Nephron (organoid): ENCODE measurements around the gene EFNA5.

Source experiments
- H3K27ac Mint-ChIP-seq, 3 experiments: 2 replicates each; pipeline ENCODE4 v1.8.0; 2020; ENCODE audit warnings: mixed read lengths in 3 of 3, mild to moderate bottlenecking in 2 of 3, moderate library complexity in 1 of 3
- H3K27me3 Mint-ChIP-seq: 2 replicates; pipeline ENCODE4 v1.8.0; 2021; ENCODE audit warnings: low read depth, mild to moderate bottlenecking, moderate library complexity, mixed read lengths
- H3K36me3 Mint-ChIP-seq: 2 replicates; pipeline ENCODE4 v1.8.0; 2020; ENCODE audit warnings: low read depth, mixed read lengths
- H3K4me1 Mint-ChIP-seq: 2 replicates; pipeline ENCODE4 v1.8.0; 2020; ENCODE audit warnings: mixed read lengths
- H3K4me3 Mint-ChIP-seq, 3 experiments: 2 replicates each; pipeline ENCODE4 v1.8.0; 2020; ENCODE audit warnings: mild to moderate bottlenecking in 3 of 3, mixed read lengths in 3 of 3, moderate library complexity in 2 of 3
- H3K9me3 Mint-ChIP-seq: 2 replicates; pipeline ENCODE4 v1.8.0; 2020; ENCODE audit warnings: mixed read lengths
- CTCF ChIP-seq, 3 experiments: fragments of 200-600 bp; sonication (generic); IDR thresholded peaks; one replicate each; pipeline ENCODE4 v1.5.0; 2021; ENCODE audit warnings: antibody characterized with exemption in 3 of 3; ENCODE audit not compliant: unreplicated experiment in 3 of 3

Gene EFNA5

GRCh38 chr5:107383414-107383813 lies 287.3 kb downstream of the EFNA5 start:
- H3K27ac Mint-ChIP-seq = no peak overlapping the region
- H3K9me3 Mint-ChIP-seq = no peaks in the 10 kb centered on the region
- H3K4me1 Mint-ChIP-seq = peaks cover 16% of the 10 kb centered on the region
- peaks cover 5% of the 10 kb centered on the region for H3K27me3 Mint-ChIP-seq
- peaks cover 44% of the 10 kb centered on the region for H3K36me3 Mint-ChIP-seq
- TF ChIP-seq CTCF (IDR thresholded peaks at IDR 0.05; ENCODE audit: unreplicated experiment in 3 of 3) = no peak
- H3K4me3 Mint-ChIP-seq = no peak overlapping the region

GRCh38 chr5:107381189-107381856 lies 289.4 kb downstream of the EFNA5 start:
- peaks cover 9% of the 10 kb centered on the region for H3K27me3 Mint-ChIP-seq
- peaks cover 57% of the 10 kb centered on the region for H3K36me3 Mint-ChIP-seq
- no peaks in the 10 kb centered on the region for H3K4me1 Mint-ChIP-seq
- no peak for TF ChIP-seq CTCF (IDR thresholded peaks at IDR 0.05; ENCODE audit: unreplicated experiment in 3 of 3)
- H3K4me3 Mint-ChIP-seq = no peak overlapping the region
- H3K27ac Mint-ChIP-seq = no peak overlapping the region
- H3K9me3 Mint-ChIP-seq = no peaks in the 10 kb centered on the region

- H3K4me1 Mint-ChIP-seq = no peaks in the 10 kb centered on the region
- no peak for TF ChIP-seq CTCF (IDR thresholded peaks at IDR 0.05; ENCODE audit: unreplicated experiment in 3 of 3)
- H3K27me3 Mint-ChIP-seq = peaks cover 7% of the 10 kb centered on the region
- no peak overlapping the region for H3K4me3 Mint-ChIP-seq
- H3K36me3 Mint-ChIP-seq = peaks cover 50% of the 10 kb centered on the region
- no peaks in the 10 kb centered on the region for H3K9me3 Mint-ChIP-seq
- no peak overlapping the region for H3K27ac Mint-ChIP-seq
Measured at GRCh38 chr5:107380654-107381053, 290.1 kb downstream of the EFNA5 start.

- peaks cover 30% of the 10 kb centered on the region for H3K36me3 Mint-ChIP-seq
- no peak overlapping the region for H3K27ac Mint-ChIP-seq
- no peak for TF ChIP-seq CTCF (IDR thresholded peaks at IDR 0.05; ENCODE audit: unreplicated experiment in 3 of 3)
Measured at GRCh38 chr5:107378218-107378899, 292.4 kb downstream of the EFNA5 start.

GRCh38 chr5:107377277-107377609 lies 293.5 kb downstream of the EFNA5 start:
- H3K9me3 Mint-ChIP-seq = no peaks in the 10 kb centered on the region
- peaks cover 25% of the 10 kb centered on the region for H3K36me3 Mint-ChIP-seq
- no peak overlapping the region for H3K27ac Mint-ChIP-seq
- TF ChIP-seq CTCF (IDR thresholded peaks at IDR 0.05; ENCODE audit: unreplicated experiment in 3 of 3) = no peak
- peaks cover 8% of the 10 kb centered on the region for H3K4me1 Mint-ChIP-seq
- no peak overlapping the region for H3K4me3 Mint-ChIP-seq
- H3K27me3 Mint-ChIP-seq = peaks cover 4% of the 10 kb centered on the region

More at GRCh38 chr5:107378218-107378899, 292.4 kb downstream of the EFNA5 start:
- H3K4me1 Mint-ChIP-seq = peaks cover under 1% of the 10 kb centered on the region
- no peaks in the 10 kb centered on the region for H3K9me3 Mint-ChIP-seq
- H3K4me3 Mint-ChIP-seq = no peak overlapping the region
- H3K27me3 Mint-ChIP-seq = peaks cover 4% of the 10 kb centered on the region
